Measurements from ENCODE around the gene MEIS1.

DNA sequence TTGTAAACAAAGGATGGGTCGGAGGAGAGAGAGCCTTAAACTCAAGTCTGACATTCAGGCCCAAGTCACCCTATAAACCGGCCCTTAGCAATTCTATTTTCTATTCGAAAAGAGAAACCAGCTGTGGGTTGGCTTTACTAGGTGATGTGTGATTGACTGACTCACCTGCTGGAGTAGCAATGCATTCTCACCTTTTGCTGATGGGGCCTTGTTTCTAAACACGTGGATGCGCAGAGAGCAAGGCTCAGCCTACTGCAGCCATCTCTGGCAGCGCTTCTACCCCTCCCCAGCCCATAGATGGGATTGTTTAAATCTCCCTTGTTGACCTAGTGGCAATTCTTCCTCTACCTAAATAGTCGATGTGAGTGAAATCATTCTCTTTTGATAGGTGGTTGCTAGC lies 138.5 kb downstream of the MEIS1 start:
- TF ChIP-seq POLR2A (IDR thresholded peaks at IDR 0.05): no peak
- TF ChIP-seq, protein P1, sequence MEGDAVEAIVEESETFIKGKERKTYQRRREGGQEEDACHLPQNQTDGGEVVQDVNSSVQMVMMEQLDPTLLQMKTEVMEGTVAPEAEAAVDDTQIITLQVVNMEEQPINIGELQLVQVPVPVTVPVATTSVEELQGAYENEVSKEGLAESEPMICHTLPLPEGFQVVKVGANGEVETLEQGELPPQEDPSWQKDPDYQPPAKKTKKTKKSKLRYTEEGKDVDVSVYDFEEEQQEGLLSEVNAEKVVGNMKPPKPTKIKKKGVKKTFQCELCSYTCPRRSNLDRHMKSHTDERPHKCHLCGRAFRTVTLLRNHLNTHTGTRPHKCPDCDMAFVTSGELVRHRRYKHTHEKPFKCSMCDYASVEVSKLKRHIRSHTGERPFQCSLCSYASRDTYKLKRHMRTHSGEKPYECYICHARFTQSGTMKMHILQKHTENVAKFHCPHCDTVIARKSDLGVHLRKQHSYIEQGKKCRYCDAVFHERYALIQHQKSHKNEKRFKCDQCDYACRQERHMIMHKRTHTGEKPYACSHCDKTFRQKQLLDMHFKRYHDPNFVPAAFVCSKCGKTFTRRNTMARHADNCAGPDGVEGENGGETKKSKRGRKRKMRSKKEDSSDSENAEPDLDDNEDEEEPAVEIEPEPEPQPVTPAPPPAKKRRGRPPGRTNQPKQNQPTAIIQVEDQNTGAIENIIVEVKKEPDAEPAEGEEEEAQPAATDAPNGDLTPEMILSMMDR (IDR thresholded peaks at IDR 0.05): no peak

Data from testis (tissue), 2 donors.